ENCODE data around the gene RBM15B. TPM values are rescaled to one million over a fixed set of nuclear protein-coding genes. Genes with fewer than 3 reads are reported as not detected.

The RBM15B gene
- total RNA-seq, 2 donors from 2014 or later: 12.6 to 22.9 TPM

GRCh38 chr3:51373658-51374421 is 17.2 kb upstream of the RBM15B start:
- Mint-ChIP-seq H3K27ac (no peak overlapping the region), H3K36me3 (no peaks in the 10 kb centered on the region), H3K9me3 (no peaks in the 10 kb centered on the region)
- DNase-seq (ENCODE audit: low spot score in 2 of 2): no peak
- ATAC-seq: no peak

DNA sequence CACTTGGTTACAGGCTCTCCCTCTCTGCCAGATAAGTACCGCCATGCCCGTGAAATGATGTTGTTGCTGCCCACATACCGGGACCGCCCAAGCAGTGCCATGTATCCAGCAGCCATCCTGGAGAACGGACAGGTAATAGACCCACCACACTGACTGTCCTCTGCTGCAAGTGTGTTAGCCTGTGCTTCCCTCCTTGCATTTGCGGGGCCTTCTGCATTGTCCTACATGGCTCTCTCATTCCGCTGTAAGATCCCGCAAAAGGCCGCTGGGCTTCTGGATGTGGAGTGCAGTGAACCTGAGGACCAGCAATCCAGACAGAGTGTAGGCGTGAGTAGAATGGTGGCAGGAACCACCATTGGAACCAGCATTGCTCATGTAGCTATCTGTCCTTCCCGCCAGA is 16.6 kb upstream of the RBM15B start:
- ATAC-seq (no peak), DNase-seq (ENCODE audit: low spot score in 2 of 2) (peak in 1 of 2 donors; percentile 31)
- Mint-ChIP-seq H3K36me3 (no peaks in the 10 kb centered on the region), H3K27ac (no peak overlapping the region), H3K9me3 (no peaks in the 10 kb centered on the region)

- ATAC-seq (no peak), DNase-seq (ENCODE audit: low spot score in 2 of 2) (no peak)
- H3K9me3 Mint-ChIP-seq: no peaks in the 10 kb centered on the region
- H3K27ac Mint-ChIP-seq: peak overlapping the region in 1 of 2 donors; percentile 89
- no peaks in the 10 kb centered on the region for H3K36me3 Mint-ChIP-seq
Observed at GRCh38 chr3:51375136-51375535, 15.9 kb upstream of the RBM15B start.

- H3K27ac Mint-ChIP-seq: no peak overlapping the region
- no peak for ATAC-seq
- H3K36me3 Mint-ChIP-seq: no peaks in the 10 kb centered on the region
Observed at GRCh38 chr3:51375571-51375970, 15.5 kb upstream of the RBM15B start.

GRCh38 chr3:51378065-51378464 is 13.0 kb upstream of the RBM15B start:
- ATAC-seq (no peak), DNase-seq (ENCODE audit: low spot score in 2 of 2) (peak in 1 of 2 donors; percentile 34)
- Mint-ChIP-seq H3K36me3 (no peaks in the 10 kb centered on the region), H3K9me3 (no peaks in the 10 kb centered on the region), H3K27ac (no peak overlapping the region)

More at GRCh38 chr3:51375571-51375970, 15.5 kb upstream of the RBM15B start:
- DNase-seq (ENCODE audit: low spot score in 2 of 2): peak in 1 of 2 donors; percentile 33
- H3K9me3 Mint-ChIP-seq: no peaks in the 10 kb centered on the region

- Mint-ChIP-seq H3K36me3 (peaks cover 0 to under 1% of the 10 kb centered on the region in 2 donors), H3K27ac (peak overlapping the region; percentile 69 to 73), H3K9me3 (no peaks in the 10 kb centered on the region)
- no peak for DNase-seq (ENCODE audit: low spot score in 2 of 2)
- no peak for ATAC-seq
Observed at GRCh38 chr3:51378726-51379125, 12.4 kb upstream of the RBM15B start.

GRCh38 chr3:51379301-51379700 is 11.8 kb upstream of the RBM15B start:
- H3K36me3 Mint-ChIP-seq: peaks cover 6% of the 10 kb centered on the region in 2 donors
- ATAC-seq (no peak), DNase-seq (ENCODE audit: low spot score in 2 of 2) (peak in 1 of 2 donors; percentile 45)
- peak overlapping the region; percentile 69 to 73 for H3K27ac Mint-ChIP-seq
- H3K9me3 Mint-ChIP-seq: no peaks in the 10 kb centered on the region

- peak overlapping the region in 1 of 2 donors; percentile 73 for H3K27ac Mint-ChIP-seq
- no peak for ATAC-seq
Observed at GRCh38 chr3:51379746-51380455, 11.2 kb upstream of the RBM15B start.

GRCh38 chr3:51380601-51381332 is 10.3 kb upstream of the RBM15B start:
- Mint-ChIP-seq H3K36me3 (peaks cover 16 to 18% of the 10 kb centered on the region in 2 donors), H3K9me3 (no peaks in the 10 kb centered on the region), H3K27ac (no peak overlapping the region)
- ATAC-seq: no peak
- no peak for DNase-seq (ENCODE audit: low spot score in 2 of 2)

More at GRCh38 chr3:51379746-51380455, 11.2 kb upstream of the RBM15B start:
- DNase-seq (ENCODE audit: low spot score in 2 of 2): peak in 1 of 2 donors; percentile 44
- Mint-ChIP-seq H3K36me3 (peaks cover 12% of the 10 kb centered on the region in 2 donors), H3K9me3 (no peaks in the 10 kb centered on the region)

DNA sequence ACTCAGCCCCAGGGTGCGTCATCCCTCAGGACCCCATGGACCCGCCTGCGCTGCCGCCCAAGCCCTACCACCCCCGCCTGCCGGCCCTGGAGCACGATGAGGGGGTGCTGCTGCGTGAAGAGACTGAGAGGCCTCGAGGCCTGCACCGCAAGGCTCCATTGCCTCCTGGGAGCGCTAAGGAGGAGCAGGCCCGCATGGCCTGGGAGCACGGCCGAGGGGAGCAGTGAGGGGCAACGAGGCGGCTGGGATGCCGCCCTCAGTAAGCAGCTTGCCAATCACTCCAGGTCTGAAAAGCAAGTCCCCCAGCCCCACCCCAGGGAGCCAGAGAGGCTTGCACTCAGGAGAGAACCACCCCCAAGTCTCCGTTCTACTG is 9.8 kb upstream of the RBM15B start:
- no peaks in the 10 kb centered on the region for H3K9me3 Mint-ChIP-seq
- peaks cover 22 to 24% of the 10 kb centered on the region in 2 donors for H3K36me3 Mint-ChIP-seq
- ATAC-seq (no peak), DNase-seq (ENCODE audit: low spot score in 2 of 2) (peak in 1 of 2 donors; percentile 54)
- no peak overlapping the region for H3K27ac Mint-ChIP-seq

GRCh38 chr3:51382076-51382745 is 8.9 kb upstream of the RBM15B start:
- Mint-ChIP-seq H3K27ac (peak overlapping the region in 1 of 2 donors; percentile 79), H3K36me3 (peaks cover 25 to 28% of the 10 kb centered on the region in 2 donors), H3K9me3 (no peaks in the 10 kb centered on the region)
- DNase-seq (ENCODE audit: low spot score in 2 of 2) (no peak), ATAC-seq (no peak)

GRCh38 chr3:51382947-51383578 is 8.0 kb upstream of the RBM15B start:
- no peaks in the 10 kb centered on the region for H3K9me3 Mint-ChIP-seq
- peaks cover 31 to 34% of the 10 kb centered on the region in 2 donors for H3K36me3 Mint-ChIP-seq
- no peak for ATAC-seq

GRCh38 chr3:51384055-51384725 is 6.9 kb upstream of the RBM15B start:
- H3K9me3 Mint-ChIP-seq: no peaks in the 10 kb centered on the region
- H3K36me3 Mint-ChIP-seq: peaks cover 31 to 37% of the 10 kb centered on the region in 2 donors
- peak in 1 of 2 donors; percentile 64 for DNase-seq (ENCODE audit: low spot score in 2 of 2)
- peak; percentile 4 to 13 for ATAC-seq
- peak overlapping the region; percentile 99 for H3K27ac Mint-ChIP-seq

More at GRCh38 chr3:51382947-51383578, 8.0 kb upstream of the RBM15B start:
- H3K27ac Mint-ChIP-seq: peak overlapping the region in 1 of 2 donors; percentile 99
- DNase-seq (ENCODE audit: low spot score in 2 of 2): no peak

DNA sequence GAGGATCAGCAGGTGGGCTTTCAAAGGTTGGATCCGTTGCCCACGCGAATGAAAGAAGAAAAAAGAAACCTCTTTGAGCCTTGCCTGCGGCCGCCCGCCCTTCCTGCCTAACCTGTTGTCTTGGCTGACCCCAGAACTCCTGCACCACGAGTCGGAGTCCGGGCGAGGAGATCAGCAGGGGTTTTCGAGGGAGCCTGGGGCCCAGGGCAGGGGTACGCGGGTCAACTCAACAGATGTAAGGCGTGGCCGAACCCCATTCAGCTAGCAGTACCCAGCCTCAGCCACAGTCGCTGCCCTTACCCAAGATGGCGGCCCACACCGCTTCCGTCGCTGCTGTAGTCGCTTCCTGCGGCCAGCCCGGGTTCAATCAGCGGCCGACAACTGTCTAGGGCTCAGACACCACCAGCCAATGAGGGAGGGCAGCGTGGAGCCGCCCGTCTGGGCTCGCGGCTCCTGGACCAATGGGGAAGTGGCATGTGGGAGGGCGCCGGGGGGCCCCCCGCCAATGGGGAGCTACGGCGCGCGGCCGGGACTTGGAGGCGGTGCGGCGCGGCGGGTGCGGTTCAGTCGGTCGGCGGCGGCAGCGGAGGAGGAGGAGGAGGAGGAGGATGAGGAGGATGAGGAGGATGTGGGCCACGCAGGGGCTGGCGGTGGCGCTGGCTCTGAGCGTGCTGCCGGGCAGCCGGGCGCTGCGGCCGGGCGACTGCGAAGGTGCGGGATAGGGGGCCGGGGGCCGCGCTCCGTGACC is 6.2 kb upstream of the RBM15B start, which contains the start of gene MANF:
MANF (plus strand) TSS at position 566 of the 748 bp plus-strand sequence; CDS start at position 618, 52 bp downstream.
- peak; percentile 97 to 98 for ATAC-seq
- Mint-ChIP-seq H3K36me3 (peaks cover 31 to 40% of the 10 kb centered on the region in 2 donors), H3K27ac (peak within 1 kb of the TSS; percentile 99), H3K9me3 (no peaks in the 10 kb centered on the region)
- peak; percentile 94 to 99 for DNase-seq (ENCODE audit: low spot score in 2 of 2)
